Suprapubic skin (tissue), 4 donors: ENCODE data around the gene CLEC1A. TPM values are rescaled to one million over a fixed set of nuclear protein-coding genes. Genes with fewer than 3 reads are reported as not detected.

Experiments
- DNase-seq, 2 donors: peaks; one replicate each; pipeline ENCODE4 v3.0.0-alpha.2; 2019; ENCODE audit warnings: low spot score in 2 of 2
- H3K27ac ChIP-seq: fragments of 200-600 bp; sonication (generic); one replicate; pipeline ENCODE4 v1.5.1; 2019
- H3K27me3 ChIP-seq: fragments of 200-600 bp; sonication (generic); one replicate; pipeline ENCODE4 v1.5.1; 2019
- H3K36me3 ChIP-seq: fragments of 200-600 bp; sonication (generic); one replicate; pipeline ENCODE4 v1.5.1; 2019
- H3K4me1 ChIP-seq: fragments of 200-600 bp; sonication (generic); one replicate; pipeline ENCODE4 v1.5.1; 2019
- H3K4me3 ChIP-seq: fragments of 200-600 bp; sonication (generic); one replicate; pipeline ENCODE4 v1.5.1; 2019; ENCODE audit warnings: mild to moderate bottlenecking
- H3K9me3 ChIP-seq: fragments of 200-600 bp; sonication (generic); one replicate; pipeline ENCODE4 v1.5.1; 2019
- EP300 ChIP-seq: sonication (generic); formaldehyde crosslinking; IDR thresholded peaks from one replicate; pipeline ENCODE4 v1.6.1; 2017; ENCODE audit warnings: antibody characterized with exemption
- POLR2A ChIP-seq, 2 donors: fragments of 450-650 bp; IDR thresholded peaks; one replicate each; pipeline ENCODE4 v1.6.1; 2017; ENCODE audit warnings: antibody characterized with exemption in 2 of 2, mild to moderate bottlenecking in 2 of 2, moderate library complexity in 2 of 2
- POLR2AphosphoS5 ChIP-seq, 3 donors: sonication (generic); formaldehyde crosslinking; IDR thresholded peaks; one replicate each; pipeline ENCODE4 v1.6.1; 2017; ENCODE audit warnings: antibody characterized with exemption in 3 of 3
- WGBS: methylation state at CpG from one replicate; pipeline ENCODE4 v1.1.5; 2018; 5-methylcytosine and 5-hydroxymethylcytosine counted together
- total RNA-seq, 4 donors: library from RNA; depleted of rRNA; stranded (reverse); fragments of >200 nt; gene quantifications; one replicate each; pipeline ENCODE4 v1.1.0, GENCODE V29; 2016
- TF ChIP-seq, protein P1 (sequence below), 2 donors: fragments of 200-600 bp in 1 of 2; fragments of 450-650 bp in 1 of 2; sonication (generic) in 1 of 2; IDR thresholded peaks; one replicate each; pipeline ENCODE4 v1.5.1; 2016 to 2019; ENCODE audit warnings: antibody characterized with exemption in 2 of 2, mild to moderate bottlenecking in 1 of 2, moderate library complexity in 1 of 2

Gene CLEC1A
- total RNA-seq, 4 donors from 2014 or later, result 0.42 to 2.1 (median 1.1) TPM

DNA sequence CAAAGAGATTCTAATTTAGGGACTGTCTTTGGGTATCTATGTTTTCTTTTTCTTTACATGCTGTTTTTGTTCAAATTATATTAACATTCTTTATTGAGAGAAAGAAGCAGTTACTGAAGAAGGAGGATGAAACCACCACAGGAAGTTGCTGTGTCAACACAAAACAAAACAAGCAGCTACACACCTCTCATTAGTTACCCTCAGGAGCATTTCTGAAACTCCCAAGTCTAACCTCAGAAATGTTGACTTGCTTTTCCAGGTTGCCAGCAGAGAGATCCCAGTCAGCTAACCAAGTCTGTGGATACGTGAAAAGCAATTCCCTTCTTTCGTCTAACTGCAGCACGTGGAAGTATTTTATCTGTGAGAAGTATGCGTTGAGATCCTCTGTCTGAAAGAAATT is 33.5 kb downstream of the CLEC1A start:
- peaks cover 13% of the 10 kb centered on the region for H3K4me1 ChIP-seq
- no peaks in the 10 kb centered on the region for H3K27me3 ChIP-seq
- H3K4me3 ChIP-seq, result no peak overlapping the region
- no peaks in the 10 kb centered on the region for H3K9me3 ChIP-seq
- DNase-seq, result no peak
- WGBS, result 63% methylated on average over 4 of the region's 4 CpGs
- no peaks in the 10 kb centered on the region for H3K36me3 ChIP-seq
- TF ChIP-seq, protein P1, sequence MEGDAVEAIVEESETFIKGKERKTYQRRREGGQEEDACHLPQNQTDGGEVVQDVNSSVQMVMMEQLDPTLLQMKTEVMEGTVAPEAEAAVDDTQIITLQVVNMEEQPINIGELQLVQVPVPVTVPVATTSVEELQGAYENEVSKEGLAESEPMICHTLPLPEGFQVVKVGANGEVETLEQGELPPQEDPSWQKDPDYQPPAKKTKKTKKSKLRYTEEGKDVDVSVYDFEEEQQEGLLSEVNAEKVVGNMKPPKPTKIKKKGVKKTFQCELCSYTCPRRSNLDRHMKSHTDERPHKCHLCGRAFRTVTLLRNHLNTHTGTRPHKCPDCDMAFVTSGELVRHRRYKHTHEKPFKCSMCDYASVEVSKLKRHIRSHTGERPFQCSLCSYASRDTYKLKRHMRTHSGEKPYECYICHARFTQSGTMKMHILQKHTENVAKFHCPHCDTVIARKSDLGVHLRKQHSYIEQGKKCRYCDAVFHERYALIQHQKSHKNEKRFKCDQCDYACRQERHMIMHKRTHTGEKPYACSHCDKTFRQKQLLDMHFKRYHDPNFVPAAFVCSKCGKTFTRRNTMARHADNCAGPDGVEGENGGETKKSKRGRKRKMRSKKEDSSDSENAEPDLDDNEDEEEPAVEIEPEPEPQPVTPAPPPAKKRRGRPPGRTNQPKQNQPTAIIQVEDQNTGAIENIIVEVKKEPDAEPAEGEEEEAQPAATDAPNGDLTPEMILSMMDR (IDR thresholded peaks at IDR 0.05), result no peak
- no peak for TF ChIP-seq EP300
- TF ChIP-seq POLR2AphosphoS5 (IDR thresholded peaks at IDR 0.05), result no peak
- no peak for TF ChIP-seq POLR2A (IDR thresholded peaks at IDR 0.05)
- no peak overlapping the region for H3K27ac ChIP-seq

DNA sequence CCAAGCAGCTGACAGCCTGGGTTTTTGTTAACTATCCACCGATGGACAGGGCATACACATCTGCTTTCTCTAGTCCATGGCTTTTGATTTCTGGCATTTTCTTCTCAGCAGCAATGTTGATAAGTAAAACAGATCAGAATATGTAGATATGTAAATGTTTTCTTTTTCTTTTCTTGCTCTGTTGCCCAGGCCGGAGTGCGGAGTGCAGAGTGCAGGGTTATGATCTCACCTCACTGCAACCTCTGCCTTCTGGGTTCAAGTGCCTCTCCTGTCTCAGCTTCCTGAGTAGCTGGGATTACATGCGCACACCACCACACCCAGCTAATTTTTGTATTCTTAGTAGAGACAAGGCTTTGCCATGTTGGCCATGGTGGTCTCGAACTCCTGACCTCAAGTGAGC is 40.4 kb downstream of the CLEC1A start:
- H3K27me3 ChIP-seq, result no peaks in the 10 kb centered on the region
- H3K4me1 ChIP-seq, result no peaks in the 10 kb centered on the region
- no peak for DNase-seq
- 88% methylated on average over 5 of the region's 5 CpGs for WGBS
- H3K27ac ChIP-seq, result no peak overlapping the region
- no peaks in the 10 kb centered on the region for H3K9me3 ChIP-seq
- TF ChIP-seq POLR2A (IDR thresholded peaks at IDR 0.05), result no peak
- TF ChIP-seq, protein P1 (IDR thresholded peaks at IDR 0.05), result no peak
- no peak for TF ChIP-seq EP300
- TF ChIP-seq POLR2AphosphoS5 (IDR thresholded peaks at IDR 0.05), result no peak
- H3K36me3 ChIP-seq, result no peaks in the 10 kb centered on the region
- H3K4me3 ChIP-seq, result no peak overlapping the region

DNA sequence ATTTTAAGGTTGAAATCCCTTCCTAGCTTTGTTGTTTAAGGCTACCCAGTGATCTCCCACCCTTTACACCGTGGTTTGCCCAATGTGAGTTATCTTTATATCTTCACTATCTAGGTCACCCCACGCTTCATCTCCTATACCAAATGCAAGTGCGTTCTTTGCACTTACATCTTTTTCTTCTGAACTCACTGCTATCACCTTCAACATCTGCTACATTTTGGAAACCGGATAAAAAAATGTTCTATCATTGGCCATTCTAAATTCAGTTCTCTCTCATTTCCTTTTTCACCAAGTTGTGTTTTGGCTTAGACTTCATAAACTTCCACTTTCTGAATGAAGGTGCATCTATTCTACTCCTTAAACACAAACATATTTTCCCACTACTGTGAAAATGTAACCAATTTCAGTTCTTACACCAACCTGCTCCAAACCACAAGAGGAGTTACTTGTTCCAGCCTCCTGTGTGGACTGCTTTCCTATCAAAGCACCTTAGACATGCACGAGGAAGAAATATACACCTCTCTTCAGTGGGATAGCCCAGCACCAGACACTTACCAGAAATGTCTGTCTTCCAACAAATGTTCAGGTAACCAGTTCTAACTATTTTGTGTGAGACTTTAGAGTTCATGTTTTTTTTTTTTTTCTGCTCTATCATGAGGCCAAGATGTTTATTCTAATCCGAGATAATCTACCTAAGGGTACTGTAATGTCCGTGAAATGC is 46.4 kb downstream of the CLEC1A start:
- H3K27me3 ChIP-seq, result no peaks in the 10 kb centered on the region
- H3K9me3 ChIP-seq, result no peaks in the 10 kb centered on the region
- H3K4me3 ChIP-seq, result no peak overlapping the region
- 79% methylated on average over 7 of the region's 7 CpGs for WGBS
- no peaks in the 10 kb centered on the region for H3K36me3 ChIP-seq
- no peak overlapping the region for H3K27ac ChIP-seq
- DNase-seq, result no peak
- TF ChIP-seq EP300 (no peak), POLR2AphosphoS5 (IDR thresholded peaks at IDR 0.05) (no peak), POLR2A (IDR thresholded peaks at IDR 0.05) (no peak)
- TF ChIP-seq, protein P1 (IDR thresholded peaks at IDR 0.05), result no peak
- H3K4me1 ChIP-seq, result no peaks in the 10 kb centered on the region

DNA sequence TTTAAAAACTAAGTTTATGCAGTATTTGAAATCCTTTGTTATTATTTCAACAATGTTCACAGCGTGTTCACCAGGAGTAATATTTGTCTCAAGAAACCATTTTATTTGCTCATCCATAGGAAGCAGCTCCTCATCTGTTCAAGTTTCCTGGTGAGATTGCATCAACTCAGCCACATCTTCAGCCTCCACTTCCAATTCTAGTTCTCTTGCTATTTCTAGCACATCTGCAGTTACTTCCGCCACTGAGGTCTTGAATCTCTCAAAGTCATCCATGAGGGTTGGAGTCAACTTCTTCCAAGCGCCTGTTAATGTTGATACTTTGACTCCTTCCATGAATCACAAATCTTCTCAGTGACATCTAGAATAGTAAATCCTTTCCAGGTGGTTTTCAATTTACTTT is 50.3 kb downstream of the CLEC1A start:
- 92% methylated on average over 3 of the region's 3 CpGs for WGBS
- H3K36me3 ChIP-seq, result no peaks in the 10 kb centered on the region
- no peak for DNase-seq
- H3K27ac ChIP-seq, result no peak overlapping the region
- H3K4me3 ChIP-seq, result no peak overlapping the region
- H3K27me3 ChIP-seq, result no peaks in the 10 kb centered on the region
- no peak for TF ChIP-seq POLR2A (IDR thresholded peaks at IDR 0.05)
- no peak for TF ChIP-seq EP300
- TF ChIP-seq, protein P1 (IDR thresholded peaks at IDR 0.05), result no peak
- TF ChIP-seq POLR2AphosphoS5 (IDR thresholded peaks at IDR 0.05), result no peak
- H3K4me1 ChIP-seq, result no peaks in the 10 kb centered on the region
- H3K9me3 ChIP-seq, result no peaks in the 10 kb centered on the region

DNA sequence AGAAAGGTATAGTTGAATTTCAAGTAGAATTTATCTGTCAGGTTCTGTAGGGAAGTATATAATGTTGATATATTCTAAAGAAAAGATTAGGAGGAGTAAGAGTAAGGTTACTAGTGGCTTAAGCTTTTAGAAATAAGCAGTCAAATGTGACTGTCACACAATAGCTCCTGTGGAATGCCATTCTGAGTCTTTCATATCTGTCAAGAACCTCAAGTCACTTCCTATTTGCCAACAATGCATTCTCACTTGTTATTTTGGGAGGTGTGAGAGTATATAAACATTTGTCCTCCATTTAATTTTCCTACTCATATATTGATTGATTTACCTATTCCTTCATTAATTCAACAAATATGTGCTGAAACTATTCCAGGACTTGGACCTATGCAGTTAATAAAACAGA is 56.6 kb downstream of the CLEC1A start:
- H3K27ac ChIP-seq, result no peak overlapping the region
- no peak overlapping the region for H3K4me3 ChIP-seq
- no peaks in the 10 kb centered on the region for H3K27me3 ChIP-seq
- TF ChIP-seq, protein P1 (IDR thresholded peaks at IDR 0.05), result no peak
- TF ChIP-seq EP300 (no peak), POLR2AphosphoS5 (IDR thresholded peaks at IDR 0.05) (no peak), POLR2A (IDR thresholded peaks at IDR 0.05) (no peak)
- no peaks in the 10 kb centered on the region for H3K9me3 ChIP-seq
- no peaks in the 10 kb centered on the region for H3K4me1 ChIP-seq
- DNase-seq, result no peak
- H3K36me3 ChIP-seq, result no peaks in the 10 kb centered on the region
